ENCODE measurements around the gene OSBPL10.

Gene OSBPL10

GRCh38 chr3:31937225-31937624, 43.8 kb downstream of the OSBPL10 start:
- H3K27ac ChIP-seq = no peak overlapping the region
- peaks cover 0 to 28% (median 11%) of the 10 kb centered on the region in 4 donors for H3K4me1 ChIP-seq
- TF ChIP-seq, protein P1, sequence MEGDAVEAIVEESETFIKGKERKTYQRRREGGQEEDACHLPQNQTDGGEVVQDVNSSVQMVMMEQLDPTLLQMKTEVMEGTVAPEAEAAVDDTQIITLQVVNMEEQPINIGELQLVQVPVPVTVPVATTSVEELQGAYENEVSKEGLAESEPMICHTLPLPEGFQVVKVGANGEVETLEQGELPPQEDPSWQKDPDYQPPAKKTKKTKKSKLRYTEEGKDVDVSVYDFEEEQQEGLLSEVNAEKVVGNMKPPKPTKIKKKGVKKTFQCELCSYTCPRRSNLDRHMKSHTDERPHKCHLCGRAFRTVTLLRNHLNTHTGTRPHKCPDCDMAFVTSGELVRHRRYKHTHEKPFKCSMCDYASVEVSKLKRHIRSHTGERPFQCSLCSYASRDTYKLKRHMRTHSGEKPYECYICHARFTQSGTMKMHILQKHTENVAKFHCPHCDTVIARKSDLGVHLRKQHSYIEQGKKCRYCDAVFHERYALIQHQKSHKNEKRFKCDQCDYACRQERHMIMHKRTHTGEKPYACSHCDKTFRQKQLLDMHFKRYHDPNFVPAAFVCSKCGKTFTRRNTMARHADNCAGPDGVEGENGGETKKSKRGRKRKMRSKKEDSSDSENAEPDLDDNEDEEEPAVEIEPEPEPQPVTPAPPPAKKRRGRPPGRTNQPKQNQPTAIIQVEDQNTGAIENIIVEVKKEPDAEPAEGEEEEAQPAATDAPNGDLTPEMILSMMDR (IDR thresholded peaks at IDR 0.05) = no peak
- H3K36me3 ChIP-seq = no peaks in the 10 kb centered on the region
- no peaks in the 10 kb centered on the region for H3K27me3 ChIP-seq
- intact Hi-C loops (cut with DNase I; ENCODE audit: low total_unique reads) = no loop called here
- no peaks in the 10 kb centered on the region for H3K9me3 ChIP-seq
- H3K4me3 ChIP-seq = no peak overlapping the region
- DNase-seq = no peak

DNA sequence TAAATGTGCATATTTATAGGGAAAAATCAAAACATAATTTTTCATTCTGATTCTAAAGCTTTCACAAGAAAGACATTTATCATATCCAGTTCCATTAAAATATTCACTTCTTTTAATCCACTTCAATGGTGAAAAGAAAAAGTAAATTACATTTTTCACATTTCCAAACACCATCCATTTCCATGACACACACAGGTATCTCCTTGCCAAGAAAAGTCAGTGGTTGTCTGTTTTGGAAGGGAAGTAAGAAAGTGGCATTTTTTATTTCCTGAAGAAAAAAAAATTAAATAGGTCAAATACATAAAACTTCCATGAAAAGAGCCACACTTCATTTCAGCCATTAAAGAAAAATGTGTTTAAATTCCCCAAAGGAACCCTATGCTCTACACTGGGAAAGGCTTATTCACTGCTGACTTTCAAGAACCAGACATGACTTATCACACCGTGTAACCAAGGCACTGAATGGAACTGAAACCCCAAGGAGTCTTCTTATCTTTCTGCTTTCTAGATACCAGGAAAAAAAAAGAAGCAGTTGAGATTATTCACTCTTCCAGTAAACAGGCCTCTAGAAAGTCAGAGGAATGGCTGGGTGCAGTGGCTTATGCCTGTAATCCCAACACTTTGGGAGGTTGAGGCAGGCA, 44.5 kb downstream of the OSBPL10 start:
- Histone ChIP-seq H3K9me3 (no peaks in the 10 kb centered on the region), H3K4me1 (peaks cover 0 to 25% (median 10%) of the 10 kb centered on the region in 4 donors), H3K4me3 (no peak overlapping the region), H3K27ac (no peak overlapping the region), H3K27me3 (no peaks in the 10 kb centered on the region), H3K36me3 (no peaks in the 10 kb centered on the region)
- TF ChIP-seq, protein P1 (IDR thresholded peaks at IDR 0.05) = no peak
- DNase-seq = no peak
- intact Hi-C loops (cut with DNase I; ENCODE audit: low total_unique reads) = no loop called here

DNA sequence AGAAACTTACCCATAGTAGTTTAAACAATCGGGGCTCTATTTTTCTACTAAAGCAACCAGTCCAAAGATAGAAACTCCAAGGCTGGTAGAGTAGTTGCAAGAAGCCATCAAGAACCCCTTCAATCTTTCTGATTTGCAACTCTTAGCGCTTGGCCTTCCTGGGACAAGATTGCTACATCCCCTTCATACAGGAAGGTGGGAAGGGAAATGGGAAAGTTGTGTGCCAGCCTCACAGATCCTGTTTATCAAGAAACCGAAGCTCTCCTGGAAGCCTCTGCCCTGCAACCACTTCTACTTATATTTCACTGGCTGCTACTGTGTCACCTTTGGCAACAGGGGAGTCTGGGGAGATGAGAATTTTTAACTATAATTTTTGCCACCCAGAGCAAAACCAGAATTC, 46.2 kb downstream of the OSBPL10 start:
- intact Hi-C loops (cut with DNase I; ENCODE audit: low total_unique reads) = no loop called here
- DNase-seq = no peak
- no peaks in the 10 kb centered on the region for H3K36me3 ChIP-seq
- H3K27me3 ChIP-seq = no peaks in the 10 kb centered on the region
- TF ChIP-seq, protein P1 (IDR thresholded peaks at IDR 0.05) = no peak
- no peak overlapping the region for H3K4me3 ChIP-seq
- H3K9me3 ChIP-seq = no peaks in the 10 kb centered on the region
- H3K27ac ChIP-seq = no peak overlapping the region
- peaks cover 0 to 21% (median 8%) of the 10 kb centered on the region in 4 donors for H3K4me1 ChIP-seq

DNA sequence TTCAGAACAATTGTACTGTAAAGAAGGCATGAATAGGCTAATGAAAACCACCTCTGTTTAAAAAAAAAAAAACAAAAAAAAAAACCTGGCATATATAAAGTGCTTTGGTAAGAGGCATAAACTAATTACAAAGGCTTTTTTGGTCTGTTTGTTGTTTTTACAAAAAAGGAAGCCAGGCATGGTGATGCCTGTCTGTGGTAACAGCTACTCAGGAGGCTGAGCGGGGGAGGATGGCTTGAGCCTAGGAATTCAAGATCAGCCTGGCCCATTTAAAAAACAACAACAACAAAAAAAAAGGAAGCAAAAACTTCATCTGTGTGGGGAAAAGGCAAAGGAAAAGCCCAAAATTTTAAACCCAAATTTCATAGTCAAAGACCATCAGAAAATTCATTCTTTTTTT, 47.0 kb downstream of the OSBPL10 start:
- H3K27ac ChIP-seq = no peak overlapping the region
- H3K9me3 ChIP-seq = no peaks in the 10 kb centered on the region
- DNase-seq = no peak
- intact Hi-C loops (cut with DNase I; ENCODE audit: low total_unique reads) = no loop called here
- H3K27me3 ChIP-seq = no peaks in the 10 kb centered on the region
- no peaks in the 10 kb centered on the region for H3K36me3 ChIP-seq
- peaks cover 0 to 21% (median 8%) of the 10 kb centered on the region in 4 donors for H3K4me1 ChIP-seq
- no peak overlapping the region for H3K4me3 ChIP-seq
- TF ChIP-seq, protein P1 (IDR thresholded peaks at IDR 0.05) = no peak

DNA sequence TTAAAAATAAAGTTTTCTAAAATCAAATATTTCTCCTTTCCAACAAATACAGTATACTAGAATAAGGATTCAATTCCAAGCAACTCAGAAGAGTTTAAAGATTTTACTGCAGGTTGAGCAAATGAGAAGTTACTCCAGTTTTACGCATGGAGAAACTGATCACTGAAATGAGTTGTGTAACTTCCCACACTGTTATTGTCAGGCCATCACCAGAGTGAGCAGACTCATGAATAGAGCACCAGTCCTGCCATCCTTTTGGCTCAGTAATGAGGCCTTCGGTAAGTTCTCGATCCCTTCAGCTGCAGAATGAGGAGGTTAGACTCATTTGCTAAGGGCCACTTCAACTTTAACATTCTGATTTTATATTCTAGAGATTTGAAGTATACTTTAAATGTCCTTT, 48.1 kb downstream of the OSBPL10 start:
- H3K27ac ChIP-seq = no peak overlapping the region
- H3K36me3 ChIP-seq = no peaks in the 10 kb centered on the region
- no peaks in the 10 kb centered on the region for H3K27me3 ChIP-seq
- no peak overlapping the region for H3K4me3 ChIP-seq
- TF ChIP-seq, protein P1 (IDR thresholded peaks at IDR 0.05) = no peak
- peaks cover 0 to 21% (median 8%) of the 10 kb centered on the region in 4 donors for H3K4me1 ChIP-seq
- intact Hi-C loops (cut with DNase I; ENCODE audit: low total_unique reads) = no loop called here
- H3K9me3 ChIP-seq = no peaks in the 10 kb centered on the region
- no peak for DNase-seq

Measured in tibial artery (tissue), 4 donors.